Parathyroid adenoma (tissue), 2 donors: ENCODE measurements around the gene HS6ST3.

Experiments used
- H2AFZ ChIP-seq: fragments of 300-600 bp; sonication (generic); one replicate; pipeline ENCODE4 v1.7.0; 2017; ENCODE audit warnings: antibody characterized with exemption, mild to moderate bottlenecking
- H3K27ac ChIP-seq: fragments of 300-600 bp; sonication (generic); one replicate; pipeline ENCODE4 v1.7.0; 2017
- H3K27me3 ChIP-seq: fragments of 300-600 bp; sonication (generic); one replicate; pipeline ENCODE4 v1.7.0; 2017; ENCODE audit warnings: low read length; ENCODE audit not compliant: control insufficient read depth, insufficient read depth
- H3K36me3 ChIP-seq: fragments of 300-600 bp; sonication (generic); one replicate; pipeline ENCODE4 v1.7.0; 2017; ENCODE audit warnings: low read length; ENCODE audit not compliant: control insufficient read depth, insufficient read depth
- H3K4me1 ChIP-seq: fragments of 300-600 bp; sonication (generic); one replicate; pipeline ENCODE4 v1.7.0; 2017; ENCODE audit warnings: control low read depth
- H3K4me2 ChIP-seq: fragments of 300-600 bp; sonication (generic); one replicate; pipeline ENCODE4 v1.7.0; 2017; ENCODE audit warnings: low read length
- H3K4me3 ChIP-seq: fragments of 300-600 bp; sonication (generic); one replicate; pipeline ENCODE4 v1.7.0; 2017; ENCODE audit warnings: low read depth, low read length
- H3K79me2 ChIP-seq: fragments of 300-600 bp; sonication (generic); one replicate; pipeline ENCODE4 v1.7.0; 2017; ENCODE audit warnings: control low read depth
- H3K9ac ChIP-seq: fragments of 300-600 bp; sonication (generic); one replicate; pipeline ENCODE4 v1.7.0; 2017; ENCODE audit warnings: mild to moderate bottlenecking
- H3K9me3 ChIP-seq: fragments of 300-600 bp; sonication (generic); one replicate; pipeline ENCODE4 v1.7.0; 2017; ENCODE audit warnings: low read length; ENCODE audit not compliant: control insufficient read depth
- CTCF ChIP-seq: fragments of 300-600 bp; sonication (generic); IDR thresholded peaks from one replicate; pipeline ENCODE4 v1.7.0; 2017; ENCODE audit warnings: antibody characterized with exemption, mild to moderate bottlenecking
- donor health status: primary hyperparathyroidism.

HS6ST3 gene

GRCh38 chr13:96796091-96796633 lies 706.3 kb downstream of the HS6ST3 start:
- Histone ChIP-seq H3K9me3 (no peaks in the 10 kb centered on the region), H3K4me1 (no peaks in the 10 kb centered on the region), H3K4me2 (no peak overlapping the region), H3K9ac (no peak overlapping the region), H3K27ac (no peak overlapping the region), H3K27me3 (no peaks in the 10 kb centered on the region), H3K4me3 (no peak overlapping the region), H3K36me3 (no peaks in the 10 kb centered on the region), H3K79me2 (no peaks in the 10 kb centered on the region), H2AFZ (no peak overlapping the region)
- TF ChIP-seq CTCF = no peak

GRCh38 chr13:96797136-96797535 lies 707.2 kb downstream of the HS6ST3 start:
- H3K27ac ChIP-seq = no peak overlapping the region

GRCh38 chr13:96803456-96804100 lies 713.7 kb downstream of the HS6ST3 start:
- H3K4me1 ChIP-seq = no peaks in the 10 kb centered on the region

More at GRCh38 chr13:96797136-96797535, 707.2 kb downstream of the HS6ST3 start:
- no peak for TF ChIP-seq CTCF
- no peak overlapping the region for H3K4me3 ChIP-seq
- no peaks in the 10 kb centered on the region for H3K4me1 ChIP-seq
- no peak overlapping the region for H3K9ac ChIP-seq
- H3K79me2 ChIP-seq = no peaks in the 10 kb centered on the region
- no peaks in the 10 kb centered on the region for H3K36me3 ChIP-seq
- no peak overlapping the region for H2AFZ ChIP-seq
- no peaks in the 10 kb centered on the region for H3K27me3 ChIP-seq
- H3K4me2 ChIP-seq = no peak overlapping the region
- H3K9me3 ChIP-seq = no peaks in the 10 kb centered on the region

GRCh38 chr13:96804174-96804573 lies 714.3 kb downstream of the HS6ST3 start:
- Histone ChIP-seq H3K4me1 (no peaks in the 10 kb centered on the region), H2AFZ (no peak overlapping the region), H3K27ac (no peak overlapping the region), H3K9ac (no peak overlapping the region), H3K27me3 (no peaks in the 10 kb centered on the region), H3K79me2 (no peaks in the 10 kb centered on the region), H3K4me3 (no peak overlapping the region), H3K36me3 (no peaks in the 10 kb centered on the region), H3K9me3 (no peaks in the 10 kb centered on the region), H3K4me2 (no peak overlapping the region)
- TF ChIP-seq CTCF = no peak

More at GRCh38 chr13:96803456-96804100, 713.7 kb downstream of the HS6ST3 start:
- H3K79me2 ChIP-seq = no peaks in the 10 kb centered on the region
- H3K36me3 ChIP-seq = no peaks in the 10 kb centered on the region
- H3K9ac ChIP-seq = no peak overlapping the region
- TF ChIP-seq CTCF = no peak
- H3K27me3 ChIP-seq = no peaks in the 10 kb centered on the region
- H3K4me2 ChIP-seq = no peak overlapping the region
- H3K9me3 ChIP-seq = no peaks in the 10 kb centered on the region
- no peak overlapping the region for H3K27ac ChIP-seq
- no peak overlapping the region for H3K4me3 ChIP-seq
- no peak overlapping the region for H2AFZ ChIP-seq

- Histone ChIP-seq H3K79me2 (no peaks in the 10 kb centered on the region), H3K9me3 (no peaks in the 10 kb centered on the region), H3K4me1 (no peaks in the 10 kb centered on the region), H3K36me3 (no peaks in the 10 kb centered on the region), H3K27me3 (no peaks in the 10 kb centered on the region), H3K4me2 (no peak overlapping the region), H2AFZ (no peak overlapping the region), H3K27ac (no peak overlapping the region), H3K9ac (no peak overlapping the region), H3K4me3 (no peak overlapping the region)
- TF ChIP-seq CTCF = no peak
Observed at GRCh38 chr13:96806746-96807145, 716.8 kb downstream of the HS6ST3 start.
